Measurements from ENCODE around the gene ZNF101.

Gene ZNF101

GRCh38 chr19:19668230-19669012, at the start of gene ZNF101:
Gene ZNF101, plus strand, starts transcription at chr19:19668839. Its CDS starts 125 bp downstream, at chr19:19668964.
- no peak for DNase-seq

GRCh38 chr19:19619181-19619848, 49.3 kb upstream of the ZNF101 start:
- DNase-seq = no peak

- DNase-seq = no peak
Observed at GRCh38 chr19:19619849-19620210, 48.8 kb upstream of the ZNF101 start.

GRCh38 chr19:19623383-19623782, 45.3 kb upstream of the ZNF101 start:
- no peak for DNase-seq

DNA sequence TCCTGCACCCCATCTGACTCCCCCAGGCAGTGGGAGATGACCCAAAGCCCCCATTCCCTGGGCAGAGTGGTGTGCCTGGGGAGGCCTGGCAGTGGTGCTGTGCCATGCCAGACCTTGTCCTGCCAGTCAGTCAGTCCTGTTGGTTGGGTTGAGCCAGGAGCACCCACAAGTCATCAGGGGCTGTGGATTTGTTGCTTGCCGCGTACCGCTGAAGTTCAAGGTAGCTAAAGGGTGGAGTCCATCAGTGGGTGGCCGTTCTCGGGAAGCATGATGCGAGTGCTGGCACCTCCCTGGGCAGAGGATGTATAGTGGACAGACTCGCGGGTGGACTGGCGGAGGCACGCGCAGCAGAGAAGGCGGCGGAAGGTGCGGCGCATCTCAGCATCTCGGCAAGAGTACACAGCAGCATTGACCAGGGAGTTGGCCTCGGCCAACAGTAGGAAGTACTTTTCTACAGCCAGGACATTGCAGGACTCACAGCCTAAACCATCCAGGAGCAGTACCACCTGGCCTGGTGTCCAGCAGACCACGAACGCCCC, 44.5 kb upstream of the ZNF101 start:
- DNase-seq = no peak

DNA sequence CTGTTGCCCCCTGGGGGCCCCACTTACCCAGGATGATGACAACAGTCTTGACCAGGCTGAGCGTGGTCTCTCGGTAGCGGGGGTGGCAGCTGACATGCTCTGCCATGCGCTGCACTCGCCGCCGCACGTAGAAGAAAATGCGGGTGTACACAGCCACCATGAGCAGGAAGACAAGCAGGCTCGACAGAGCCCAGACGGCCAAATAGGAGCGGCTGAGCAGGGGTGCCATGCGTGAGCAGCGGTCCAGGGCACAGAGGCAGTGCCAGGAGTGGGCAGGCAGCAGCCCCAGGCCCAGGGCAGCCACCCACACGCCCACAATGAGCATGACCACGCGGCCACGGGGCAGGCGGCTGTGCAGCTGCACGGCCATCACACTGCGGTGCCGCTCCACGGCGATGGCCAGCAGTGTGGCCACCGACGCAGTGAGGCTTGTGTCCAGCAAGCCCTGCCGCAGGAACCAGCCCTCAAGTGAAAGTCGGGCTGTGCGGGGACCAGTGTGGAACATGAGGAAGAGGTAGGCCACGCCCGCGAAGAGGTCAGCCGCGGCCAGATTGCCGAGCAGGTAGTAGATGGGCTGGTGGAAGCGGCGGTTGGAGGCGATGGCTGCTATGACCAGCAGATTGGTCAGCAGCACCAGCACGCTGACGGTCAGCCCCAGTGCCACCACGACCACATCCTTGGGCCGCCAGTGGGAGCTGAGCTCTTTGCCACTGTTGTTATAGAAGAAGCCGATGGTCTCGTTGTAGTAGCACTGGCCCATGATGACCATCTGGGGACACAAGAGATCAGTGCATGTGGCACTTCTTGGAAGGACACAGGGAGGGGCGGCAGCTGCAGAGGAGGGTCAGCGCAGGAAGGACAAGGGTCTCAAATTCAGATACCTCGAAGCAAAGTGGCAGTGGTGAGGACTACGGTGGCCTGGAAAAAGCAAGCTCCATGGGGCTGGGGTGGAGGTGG, 41.8 kb upstream of the ZNF101 start:
- no peak for DNase-seq

DNA sequence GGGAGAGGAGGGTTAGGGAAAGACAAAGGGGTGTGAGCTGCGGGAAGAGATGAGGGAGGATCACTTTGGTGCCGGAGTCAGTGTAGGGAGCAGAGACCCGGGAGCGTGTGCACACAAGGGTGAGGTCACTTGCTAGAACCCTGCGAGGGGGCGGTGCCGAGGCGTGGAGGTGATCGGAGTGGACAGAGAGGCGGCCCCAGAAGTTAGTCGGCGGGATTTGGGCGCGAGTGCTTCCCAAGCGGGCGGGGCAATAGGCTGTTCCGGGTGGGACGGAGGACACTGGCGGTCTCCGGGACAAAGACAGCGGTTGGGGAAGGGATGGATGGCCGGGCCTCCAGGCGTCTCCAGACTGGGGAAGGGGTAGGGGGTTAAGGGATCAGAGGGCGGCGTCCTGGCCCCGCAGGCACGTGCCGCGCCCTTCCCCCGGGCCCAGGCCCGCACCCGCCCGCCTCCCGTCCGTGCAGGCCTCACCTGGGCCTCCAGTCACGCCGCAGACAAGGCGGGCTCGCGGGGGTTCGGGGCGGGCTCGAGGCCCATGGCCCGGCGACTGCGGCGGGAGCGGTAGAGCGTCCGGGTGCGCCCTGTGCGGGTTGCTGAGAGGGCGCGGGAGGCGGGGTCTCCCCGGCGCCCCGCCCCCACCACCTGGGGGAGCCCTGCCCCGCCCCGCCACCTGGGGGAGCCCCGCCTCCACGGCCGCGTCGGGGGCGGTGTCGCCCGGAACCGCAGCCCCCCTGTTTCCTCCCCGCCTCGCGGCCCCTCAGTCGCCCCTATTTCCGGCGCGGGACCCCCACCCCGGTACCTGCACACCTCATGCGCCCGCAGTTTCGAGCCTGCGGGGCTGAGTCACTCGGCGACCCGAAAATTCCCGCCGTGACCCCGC, 40.8 kb upstream of the ZNF101 start, which contains the start of gene LPAR2:
Gene LPAR2 (minus strand): TSS at position 600 of the 880 bp plus-strand sequence. CDS start 945 bp downstream, outside the sequence.
- no peak for DNase-seq

DNA sequence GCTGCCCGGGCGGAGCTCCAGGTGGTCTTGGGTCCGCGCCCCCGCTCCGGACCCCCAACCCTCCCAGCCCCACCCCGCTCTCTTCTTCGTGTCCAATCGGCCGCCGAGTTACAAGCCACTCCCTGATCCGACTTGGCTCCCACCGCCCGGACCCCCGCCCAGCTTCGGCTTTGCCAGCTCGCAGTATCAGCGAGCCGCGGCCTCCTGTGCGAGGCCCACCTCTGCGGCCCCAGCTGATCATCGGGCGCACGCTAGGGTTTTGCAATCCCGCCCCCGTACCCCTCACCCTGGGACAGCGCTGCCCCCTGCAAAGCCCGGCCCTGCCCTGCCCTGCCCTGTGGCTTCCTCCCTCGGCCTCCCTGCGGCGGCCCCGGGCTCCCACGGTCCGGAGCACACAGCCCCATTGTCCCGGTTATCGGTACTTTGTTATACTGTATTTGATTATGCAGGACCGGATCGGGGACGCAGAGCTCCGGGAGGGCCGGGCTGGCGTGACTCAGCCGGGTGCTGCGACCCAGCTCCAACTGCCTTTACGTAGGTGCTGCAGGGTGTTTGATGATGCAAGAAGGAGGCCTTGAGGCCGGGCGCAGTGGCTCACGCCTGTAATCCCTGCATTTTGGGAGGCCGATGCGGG, 40.0 kb upstream of the ZNF101 start:
- DNase-seq = no peak

DNA sequence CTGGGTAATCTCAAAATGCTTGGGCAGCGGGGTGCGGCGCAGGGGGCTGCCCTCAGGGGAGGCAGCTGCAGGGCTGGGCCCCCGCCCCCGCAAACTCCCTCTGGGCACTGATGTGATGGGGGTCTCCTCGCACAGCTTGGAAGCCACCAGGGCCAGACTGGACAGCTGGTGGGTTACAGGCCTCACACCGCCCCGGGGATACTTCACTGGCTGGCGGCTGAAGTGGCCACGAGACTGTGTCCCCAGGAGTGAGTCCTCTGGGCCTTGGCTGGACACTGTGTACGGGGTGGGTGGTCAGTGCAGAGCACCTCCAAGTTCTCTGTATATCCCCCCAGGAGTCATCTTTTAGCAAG, 38.6 kb upstream of the ZNF101 start:
- DNase-seq = no peak

DNA sequence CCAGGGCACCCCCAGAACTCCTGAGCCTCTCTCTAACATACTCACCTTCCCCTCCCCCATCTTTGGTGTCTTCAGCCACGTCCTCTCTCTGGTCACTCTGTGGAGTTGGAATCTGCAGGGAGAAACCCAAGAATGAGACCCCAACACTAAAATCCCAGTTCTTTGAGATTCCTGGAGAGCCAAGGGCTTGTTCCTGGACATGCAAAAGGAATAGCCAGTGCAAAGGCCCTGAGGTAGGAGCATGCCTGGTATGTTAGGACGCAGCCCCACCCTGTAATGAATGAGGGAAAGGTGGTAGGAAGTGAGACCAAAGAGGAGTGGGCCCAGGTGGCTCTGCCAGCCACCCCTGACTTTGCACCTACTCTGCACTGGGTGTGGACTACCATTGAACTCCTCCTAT, 38.2 kb upstream of the ZNF101 start:
- no peak for DNase-seq

GRCh38 chr19:19631346-19631745, 37.3 kb upstream of the ZNF101 start:
- DNase-seq = no peak

GRCh38 chr19:19632661-19633060, 36.0 kb upstream of the ZNF101 start:
- no peak for DNase-seq

DNA sequence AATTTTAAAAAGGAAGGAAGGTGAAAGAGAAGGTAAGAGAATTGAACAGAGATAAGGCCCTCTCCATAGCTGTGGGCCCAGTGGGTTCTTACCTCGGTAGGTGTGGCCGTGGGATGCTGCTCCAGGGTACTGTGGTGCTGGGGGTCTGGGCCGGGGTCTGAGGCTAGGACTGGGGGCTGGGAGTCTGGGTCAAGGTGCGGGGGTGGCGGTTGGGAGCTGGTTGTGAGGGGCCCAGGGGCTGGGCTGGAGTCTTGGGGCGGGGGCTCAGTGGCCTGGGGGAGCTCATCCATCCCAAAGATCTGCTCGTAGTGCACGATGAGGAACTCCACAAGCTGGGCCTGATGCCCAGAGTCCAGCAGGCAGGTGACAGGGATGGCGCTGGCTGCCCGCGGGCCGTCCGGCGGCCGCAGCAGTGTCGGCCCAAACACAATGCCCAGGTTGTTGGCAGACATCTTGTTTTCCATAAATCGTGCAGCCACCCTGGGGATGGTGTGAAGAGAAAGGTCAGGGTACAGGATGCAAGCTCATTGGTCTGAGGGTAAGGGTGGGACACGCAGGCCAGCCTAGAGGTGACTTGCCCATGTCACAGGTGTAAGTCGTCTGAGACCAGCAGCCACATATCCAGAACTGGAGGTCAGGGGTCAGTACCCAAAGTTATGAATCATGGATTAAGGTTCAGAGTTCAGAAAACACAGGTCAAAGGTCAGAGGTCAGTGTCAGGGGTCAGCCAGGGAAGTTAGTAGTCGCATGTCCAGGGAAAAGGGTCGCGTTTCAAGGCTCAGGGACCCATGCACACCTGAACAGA, 34.7 kb upstream of the ZNF101 start:
- DNase-seq = no peak

GRCh38 chr19:19634516-19635312, 33.9 kb upstream of the ZNF101 start:
- no peak for DNase-seq

DNA sequence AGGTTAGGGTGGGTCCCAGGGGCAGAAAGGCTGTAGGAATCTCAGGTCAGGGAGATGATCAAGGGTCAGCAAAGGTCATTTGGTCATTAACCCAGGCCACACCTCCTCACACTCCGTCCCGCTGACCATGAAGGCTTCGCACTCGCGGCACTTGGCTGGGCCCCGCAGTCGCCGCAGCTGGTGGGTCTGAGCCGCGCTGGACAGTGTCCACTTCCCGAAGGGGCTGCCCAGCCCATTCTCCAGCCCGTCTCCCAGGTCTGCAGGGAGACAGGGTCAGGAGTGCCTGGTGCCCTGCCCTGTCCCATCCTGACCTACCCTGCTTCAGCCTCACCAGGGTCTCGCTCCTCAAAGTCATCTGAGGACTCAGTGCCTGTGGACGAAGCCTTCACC, 33.3 kb upstream of the ZNF101 start:
- no peak for DNase-seq

DNA sequence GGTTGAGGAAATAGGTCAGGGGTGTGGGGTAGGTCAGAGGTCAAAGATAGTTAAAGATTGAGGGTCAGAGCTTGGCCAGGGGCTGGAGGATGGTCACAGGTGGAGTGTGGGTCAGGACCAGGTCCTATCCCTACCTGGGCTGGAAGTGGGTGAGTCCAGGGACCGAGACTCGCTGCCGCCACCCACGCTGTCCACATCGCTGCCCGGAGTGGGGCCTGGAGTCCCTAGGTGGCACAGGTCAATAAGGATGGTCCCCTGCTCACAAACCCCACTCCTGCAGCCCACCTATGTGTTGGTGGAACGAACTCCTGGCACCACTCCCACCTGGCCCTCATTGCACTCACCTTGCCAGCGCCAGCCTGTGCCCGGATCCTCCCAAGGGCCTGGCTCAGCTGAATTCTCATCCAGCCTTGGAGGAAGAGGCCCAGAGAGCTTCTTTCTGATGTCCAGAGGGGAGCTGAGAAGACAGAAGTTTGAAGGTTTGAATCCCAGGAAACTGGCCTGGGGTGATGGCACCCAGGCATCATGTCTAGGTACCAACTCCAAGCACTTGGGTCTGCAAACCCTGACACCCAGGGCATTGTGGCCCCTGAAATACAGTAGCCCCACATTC, 32.0 kb upstream of the ZNF101 start:
- no peak for DNase-seq

DNA sequence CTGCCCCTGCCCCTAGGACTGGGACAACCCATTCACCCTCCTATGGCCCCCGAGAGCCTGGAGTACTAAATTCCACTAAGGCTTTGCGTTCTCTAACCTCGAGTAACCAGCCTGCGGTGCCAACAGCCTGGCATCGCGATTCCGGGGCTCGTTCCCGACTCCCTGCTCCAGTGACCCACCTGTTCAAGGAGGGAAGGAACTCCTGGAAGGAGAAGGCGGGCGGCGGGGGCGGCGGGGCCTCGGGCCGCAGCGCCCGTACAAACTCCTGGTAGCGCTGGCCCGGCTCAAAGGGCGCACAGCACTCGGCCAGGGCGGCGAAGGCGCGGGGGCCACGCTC, 31.5 kb upstream of the ZNF101 start:
- DNase-seq = no peak

DNA sequence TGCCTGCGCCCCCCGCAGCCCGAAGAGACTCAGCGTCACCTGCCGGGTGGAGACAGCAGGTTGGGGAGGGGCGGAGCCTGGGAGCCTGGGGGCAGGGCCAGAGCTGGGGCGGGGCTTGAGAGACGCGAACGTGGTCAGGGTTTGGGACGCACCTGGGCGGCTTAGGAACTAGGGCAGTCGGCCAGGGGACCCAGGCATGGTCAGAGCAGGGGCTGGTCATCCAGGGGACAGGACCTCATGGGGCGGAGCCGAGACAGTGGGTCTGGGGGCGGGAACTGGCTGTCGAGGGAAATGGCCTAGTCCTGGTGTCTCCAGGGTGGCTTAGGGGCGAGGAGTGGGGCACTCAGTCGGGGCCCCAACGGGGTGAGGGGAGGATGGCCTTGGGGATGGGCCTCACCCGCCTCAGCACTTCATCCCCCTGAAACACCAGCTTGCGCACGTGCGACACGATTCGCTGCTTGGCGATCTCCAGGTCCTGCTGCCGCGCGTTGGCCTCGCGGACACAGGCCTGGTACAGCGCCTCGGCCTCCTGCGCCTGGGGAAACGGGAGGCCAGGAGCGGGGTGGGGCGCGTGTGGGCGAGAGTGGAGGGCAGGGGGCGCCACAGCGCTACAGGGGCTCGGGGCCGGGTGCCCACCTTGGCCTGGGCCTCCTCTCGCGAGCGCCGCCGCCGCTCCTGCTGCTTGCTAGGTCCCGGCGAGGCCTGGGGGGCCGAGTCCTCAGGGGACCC, 31.0 kb upstream of the ZNF101 start:
- DNase-seq = no peak

All from cortex of kidney (tissue), 1 donor.